ENCODE results near the gene CAPZB.

The CAPZB gene

DNA sequence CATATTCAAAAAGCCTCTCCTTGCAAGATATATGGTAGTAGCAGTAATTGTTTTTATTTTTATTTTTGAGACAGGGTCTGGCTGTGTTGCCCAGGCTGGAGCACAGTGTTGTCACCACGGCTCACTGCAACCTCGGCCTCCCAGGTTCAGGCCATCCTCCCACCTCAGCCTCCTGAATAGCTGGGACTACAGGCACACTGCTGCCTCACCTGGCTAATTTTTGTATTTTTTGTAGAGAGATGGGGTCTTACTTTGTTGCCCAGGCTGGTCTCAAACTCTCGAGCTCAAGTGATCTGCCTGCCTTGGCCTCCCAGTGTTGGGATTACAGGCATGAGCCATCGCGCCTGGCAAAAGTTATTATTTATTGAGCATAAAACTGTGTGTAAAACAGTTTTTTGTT lies 134.8 kb downstream of the CAPZB start:
- H3K9me3 Mint-ChIP-seq, result no peaks in the 10 kb centered on the region
- peaks cover 54% of the 10 kb centered on the region for H3K36me3 Mint-ChIP-seq
- no peak for ATAC-seq
- H3K27ac Mint-ChIP-seq, result peak overlapping the region; percentile 44
- H3K27me3 Mint-ChIP-seq, result no peaks in the 10 kb centered on the region
- H3K4me3 Mint-ChIP-seq, result no peak overlapping the region
- H3K4me1 Mint-ChIP-seq, result peaks cover 7% of the 10 kb centered on the region

DNA sequence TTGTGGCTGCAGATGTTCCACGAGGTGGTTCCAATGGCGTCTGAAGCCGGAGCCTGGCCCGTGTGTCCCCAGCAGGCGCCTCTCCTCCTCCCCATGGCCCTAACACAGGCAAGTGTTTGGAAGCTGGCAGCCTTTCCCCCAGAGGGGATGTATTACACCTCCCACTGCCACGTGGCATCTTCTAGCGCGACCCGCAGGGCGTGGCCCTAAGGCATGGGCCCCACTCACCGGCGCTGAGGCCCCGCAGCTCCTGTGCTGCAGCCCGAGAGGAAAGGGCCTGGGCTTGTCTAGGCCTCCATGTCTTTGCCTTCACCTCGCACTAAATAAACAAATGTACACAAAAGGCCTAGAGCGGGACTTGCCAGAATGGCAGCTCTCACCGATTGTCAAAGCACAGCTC lies 135.3 kb downstream of the CAPZB start:
- peaks cover 52% of the 10 kb centered on the region for H3K36me3 Mint-ChIP-seq
- H3K4me1 Mint-ChIP-seq, result peaks cover 7% of the 10 kb centered on the region
- H3K27me3 Mint-ChIP-seq, result no peaks in the 10 kb centered on the region
- no peak overlapping the region for H3K4me3 Mint-ChIP-seq
- no peak for ATAC-seq
- H3K27ac Mint-ChIP-seq, result peak overlapping the region; percentile 44
- H3K9me3 Mint-ChIP-seq, result no peaks in the 10 kb centered on the region

DNA sequence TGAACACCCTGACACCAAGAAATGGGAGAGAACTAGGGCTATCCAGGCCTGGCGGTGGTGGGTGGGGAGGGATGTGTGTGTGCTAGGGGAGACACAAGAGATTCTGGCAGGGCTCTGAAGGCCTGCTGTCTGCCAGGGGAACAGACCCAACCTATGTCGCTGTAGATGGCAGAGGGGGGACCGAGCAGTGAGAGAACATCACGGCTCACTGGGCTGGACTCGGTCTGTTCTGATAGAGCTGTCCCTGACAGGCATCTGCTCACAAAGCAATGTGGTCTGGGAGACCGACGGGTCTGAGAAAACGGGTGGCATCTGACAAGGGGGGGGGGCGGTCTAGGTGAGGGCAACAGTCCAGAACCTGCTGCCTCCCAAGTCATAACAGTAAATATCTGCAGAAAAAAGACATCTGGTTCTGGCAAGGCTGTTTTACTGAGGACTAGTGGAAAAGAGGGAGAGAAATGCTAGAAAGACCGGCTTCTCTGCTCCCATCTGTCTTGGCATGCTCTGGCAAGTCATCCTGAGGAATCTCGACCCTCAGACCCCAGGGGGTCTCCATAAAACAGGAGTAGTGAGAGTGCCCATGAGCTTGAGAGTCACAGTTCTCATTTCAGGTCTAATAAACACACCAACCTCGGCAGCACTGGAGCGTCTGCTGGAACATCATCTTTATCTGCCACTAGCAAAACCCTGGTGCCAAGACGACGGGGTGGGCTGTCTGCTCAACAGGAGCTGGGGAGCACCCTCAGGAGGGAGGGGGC lies 136.7 kb downstream of the CAPZB start:
- ATAC-seq, result no peak
- peaks cover 7% of the 10 kb centered on the region for H3K4me1 Mint-ChIP-seq
- no peaks in the 10 kb centered on the region for H3K27me3 Mint-ChIP-seq
- peak overlapping the region; percentile 51 for H3K27ac Mint-ChIP-seq
- peaks cover 60% of the 10 kb centered on the region for H3K36me3 Mint-ChIP-seq
- H3K9me3 Mint-ChIP-seq, result no peaks in the 10 kb centered on the region
- no peak overlapping the region for H3K4me3 Mint-ChIP-seq

DNA sequence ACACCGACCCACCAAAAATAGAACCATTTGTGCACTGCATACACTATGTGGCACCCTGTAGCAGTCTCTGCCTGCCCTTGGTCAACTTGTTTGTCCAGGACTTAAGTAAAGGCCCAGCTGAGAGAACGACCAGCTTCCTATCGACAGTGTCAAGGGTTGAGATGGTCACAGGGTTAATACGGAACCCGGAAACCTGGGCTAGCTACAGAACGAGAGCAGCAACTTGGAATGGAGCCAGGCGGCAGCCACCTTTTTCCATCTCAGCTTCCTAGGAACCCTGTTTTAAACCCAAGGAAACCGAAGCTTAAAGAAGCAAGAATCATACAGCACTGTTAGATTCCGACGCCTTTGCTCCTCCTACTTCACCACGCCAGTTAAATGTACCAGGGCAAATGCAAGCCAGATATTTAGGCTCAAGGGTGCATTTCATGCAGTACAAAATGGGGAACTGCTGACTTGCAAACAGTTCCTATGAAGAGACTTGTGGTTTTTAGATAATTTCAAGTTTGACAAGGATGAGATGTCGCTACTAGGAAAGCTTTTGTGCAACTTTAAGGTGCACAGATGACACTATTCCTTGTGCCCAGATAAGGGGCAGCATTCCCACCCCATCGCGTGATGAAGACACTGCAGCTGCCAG lies 137.7 kb downstream of the CAPZB start:
- ATAC-seq, result peak; percentile 43
- H3K4me3 Mint-ChIP-seq, result no peak overlapping the region
- H3K27ac Mint-ChIP-seq, result peak overlapping the region; percentile 51
- peaks cover 7% of the 10 kb centered on the region for H3K4me1 Mint-ChIP-seq
- H3K27me3 Mint-ChIP-seq, result no peaks in the 10 kb centered on the region
- no peaks in the 10 kb centered on the region for H3K9me3 Mint-ChIP-seq
- peaks cover 59% of the 10 kb centered on the region for H3K36me3 Mint-ChIP-seq

DNA sequence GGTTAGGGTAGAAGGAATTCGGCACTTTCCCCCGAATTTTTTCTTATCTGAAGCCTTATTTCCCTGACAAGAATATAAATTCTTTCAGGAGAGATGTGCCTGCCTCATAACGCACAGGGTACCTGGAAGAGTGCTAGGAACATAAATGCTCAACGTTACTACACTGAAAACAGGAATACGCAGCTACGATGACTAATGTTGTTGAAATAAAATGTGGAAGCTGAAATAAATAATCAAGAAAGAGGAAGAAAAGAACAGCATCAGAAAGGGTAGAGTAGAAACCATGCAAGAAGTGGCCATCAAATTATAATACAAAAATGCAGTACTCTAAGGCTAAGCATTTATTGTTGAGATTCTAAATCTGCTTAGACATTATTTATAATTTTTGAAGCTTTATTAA lies 139.3 kb downstream of the CAPZB start:
- no peak overlapping the region for H3K27ac Mint-ChIP-seq
- H3K36me3 Mint-ChIP-seq, result peaks cover 63% of the 10 kb centered on the region
- no peaks in the 10 kb centered on the region for H3K27me3 Mint-ChIP-seq
- ATAC-seq, result no peak
- H3K4me1 Mint-ChIP-seq, result peaks cover 12% of the 10 kb centered on the region
- H3K9me3 Mint-ChIP-seq, result no peaks in the 10 kb centered on the region
- no peak overlapping the region for H3K4me3 Mint-ChIP-seq

DNA sequence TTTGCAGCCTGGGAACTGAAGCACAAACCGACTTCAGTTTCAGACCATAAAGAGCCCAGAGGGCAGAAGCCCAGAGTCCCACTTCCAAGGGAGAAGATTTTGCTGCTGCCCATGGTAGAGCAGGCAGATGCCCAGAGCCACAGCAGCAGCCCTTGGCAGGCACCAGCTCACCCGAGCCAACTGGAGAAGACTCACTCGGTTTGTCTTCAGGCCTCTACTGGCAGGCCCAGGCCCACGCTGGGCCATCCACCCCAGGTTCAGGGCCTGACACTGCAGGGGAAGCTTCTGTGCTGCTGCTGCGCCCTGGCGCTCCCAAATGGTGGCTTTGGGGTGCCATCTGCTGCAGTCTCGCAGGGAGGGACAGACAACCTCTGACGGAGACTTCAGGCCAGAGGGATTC lies 139.9 kb downstream of the CAPZB start:
- no peaks in the 10 kb centered on the region for H3K9me3 Mint-ChIP-seq
- peaks cover 13% of the 10 kb centered on the region for H3K4me1 Mint-ChIP-seq
- no peak for ATAC-seq
- no peaks in the 10 kb centered on the region for H3K27me3 Mint-ChIP-seq
- peaks cover 68% of the 10 kb centered on the region for H3K36me3 Mint-ChIP-seq
- peak overlapping the region; percentile 42 for H3K27ac Mint-ChIP-seq
- no peak overlapping the region for H3K4me3 Mint-ChIP-seq

DNA sequence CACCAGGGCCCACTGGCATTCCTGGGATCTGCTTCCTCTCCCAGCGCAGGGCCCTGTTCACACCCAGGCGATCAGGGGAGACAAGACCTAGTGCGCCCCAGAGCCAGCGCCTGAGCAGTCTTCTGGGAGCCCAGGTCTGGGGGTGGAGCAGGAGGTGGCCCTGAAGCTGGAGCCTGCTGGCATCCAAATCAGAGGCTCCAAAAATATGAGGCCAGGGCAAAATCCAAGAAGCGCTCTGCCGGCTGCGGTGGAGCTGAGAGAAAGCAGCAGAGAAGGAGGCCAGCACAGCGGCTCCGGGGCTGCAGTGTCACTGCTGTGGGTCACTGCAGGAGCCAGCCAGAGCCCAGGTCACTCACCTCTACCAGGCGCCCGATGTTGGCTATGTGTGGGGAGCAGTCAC lies 140.5 kb downstream of the CAPZB start:
- H3K27ac Mint-ChIP-seq, result peak overlapping the region; percentile 42
- peaks cover 13% of the 10 kb centered on the region for H3K4me1 Mint-ChIP-seq
- H3K4me3 Mint-ChIP-seq, result no peak overlapping the region
- H3K36me3 Mint-ChIP-seq, result peaks cover 65% of the 10 kb centered on the region
- no peak for ATAC-seq
- no peaks in the 10 kb centered on the region for H3K27me3 Mint-ChIP-seq
- no peaks in the 10 kb centered on the region for H3K9me3 Mint-ChIP-seq

DNA sequence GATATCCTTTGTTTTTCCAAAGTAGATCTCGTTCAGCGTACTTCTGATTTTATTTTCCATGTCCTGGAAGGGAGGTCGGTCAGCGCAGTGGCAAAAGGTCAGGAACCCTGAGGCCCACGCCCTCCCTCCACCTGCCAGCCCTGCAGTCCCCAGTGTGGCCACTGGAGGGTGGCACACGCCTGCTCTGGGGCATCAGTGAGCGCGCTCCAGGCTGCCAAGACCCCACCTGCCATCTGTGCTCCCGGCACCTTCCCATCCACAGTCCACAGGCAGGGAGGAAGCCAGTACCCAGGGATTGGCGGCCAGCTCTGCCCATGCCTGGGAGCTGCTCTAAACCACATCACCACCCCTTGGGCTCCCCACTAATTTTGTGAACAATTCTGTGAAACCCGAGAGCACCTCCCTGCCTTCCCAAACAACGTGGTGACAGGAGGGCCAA lies 140.9 kb downstream of the CAPZB start:
- H3K9me3 Mint-ChIP-seq, result no peaks in the 10 kb centered on the region
- no peaks in the 10 kb centered on the region for H3K27me3 Mint-ChIP-seq
- peak overlapping the region; percentile 42 for H3K27ac Mint-ChIP-seq
- peaks cover 62% of the 10 kb centered on the region for H3K36me3 Mint-ChIP-seq
- H3K4me3 Mint-ChIP-seq, result no peak overlapping the region
- H3K4me1 Mint-ChIP-seq, result peaks cover 13% of the 10 kb centered on the region
- peak; percentile 62 for ATAC-seq

DNA sequence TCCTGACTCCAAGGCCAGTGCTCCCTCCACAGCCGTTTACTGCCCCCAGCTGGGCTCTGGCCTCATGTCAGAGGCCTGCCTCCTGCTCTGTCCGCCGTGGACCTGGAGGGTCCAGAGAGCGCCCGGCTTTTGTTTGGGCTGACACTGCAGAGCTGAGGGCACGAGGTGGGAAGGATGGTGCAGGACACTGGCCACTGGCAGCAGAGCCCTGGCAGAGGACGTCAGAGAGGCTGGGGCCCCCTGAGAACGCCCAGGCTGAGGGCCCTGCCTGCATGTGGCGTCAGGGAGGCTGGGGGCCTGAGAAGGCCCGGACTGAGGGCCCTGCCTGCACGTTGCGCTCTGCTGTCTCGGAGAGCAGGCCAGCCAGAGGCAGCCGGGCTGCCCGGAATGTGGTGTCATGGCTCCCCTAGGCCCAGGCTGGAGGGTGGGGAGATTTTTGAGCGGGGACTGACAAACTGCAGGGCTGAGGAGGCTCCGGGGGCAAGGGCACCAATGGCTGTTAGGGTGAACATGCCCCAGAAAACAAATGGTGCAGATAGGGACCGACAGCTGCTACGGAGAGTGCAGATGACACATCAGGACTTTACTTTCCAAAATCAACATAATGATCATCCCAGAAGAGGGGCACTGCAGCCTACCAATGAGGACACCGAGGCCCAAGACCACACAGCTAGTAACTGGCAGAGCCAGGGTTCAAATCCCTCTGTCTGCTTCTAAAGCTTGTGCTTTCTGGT lies 141.6 kb downstream of the CAPZB start:
- H3K4me3 Mint-ChIP-seq, result no peak overlapping the region
- H3K27me3 Mint-ChIP-seq, result no peaks in the 10 kb centered on the region
- H3K36me3 Mint-ChIP-seq, result peaks cover 65% of the 10 kb centered on the region
- no peak overlapping the region for H3K27ac Mint-ChIP-seq
- ATAC-seq, result no peak
- no peaks in the 10 kb centered on the region for H3K9me3 Mint-ChIP-seq
- H3K4me1 Mint-ChIP-seq, result peaks cover 13% of the 10 kb centered on the region

DNA sequence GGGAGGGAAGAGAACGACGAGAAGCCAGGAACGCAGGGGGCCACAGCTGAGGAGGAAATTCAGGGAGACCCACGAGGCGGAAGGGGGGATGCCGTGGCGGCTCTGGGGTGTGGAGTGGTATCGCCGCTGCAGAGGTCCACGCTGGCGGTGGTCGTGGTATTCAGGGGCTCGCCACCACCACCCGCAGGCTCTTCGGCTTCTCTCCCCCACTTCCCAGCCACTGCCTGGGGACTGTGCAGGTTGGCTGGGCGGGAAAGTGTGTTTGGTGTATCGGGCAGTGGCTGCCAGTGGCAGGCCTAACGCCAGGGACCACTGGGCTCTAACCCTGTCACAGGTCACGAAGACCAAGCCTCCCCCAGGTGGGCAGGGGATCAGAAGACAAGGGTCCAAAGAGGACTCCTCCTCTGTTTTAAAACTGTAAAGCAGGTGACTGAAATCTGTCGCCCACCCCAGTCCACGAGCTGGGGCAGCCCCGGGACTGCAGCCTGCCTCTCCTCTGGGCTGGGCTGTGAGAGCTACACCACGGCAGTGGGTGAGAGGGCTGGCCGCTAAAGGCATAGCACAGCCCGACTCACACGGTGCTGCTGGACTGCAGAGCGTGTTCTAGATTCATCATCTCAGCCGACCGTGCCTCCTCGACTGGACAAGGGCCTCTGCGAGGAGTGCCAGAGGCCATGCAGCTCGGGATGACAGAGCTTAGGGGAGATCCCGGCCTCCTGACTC lies 142.3 kb downstream of the CAPZB start:
- H3K27me3 Mint-ChIP-seq, result no peaks in the 10 kb centered on the region
- peaks cover 6% of the 10 kb centered on the region for H3K4me1 Mint-ChIP-seq
- H3K4me3 Mint-ChIP-seq, result no peak overlapping the region
- no peak overlapping the region for H3K27ac Mint-ChIP-seq
- no peaks in the 10 kb centered on the region for H3K9me3 Mint-ChIP-seq
- no peak for ATAC-seq
- peaks cover 72% of the 10 kb centered on the region for H3K36me3 Mint-ChIP-seq

DNA sequence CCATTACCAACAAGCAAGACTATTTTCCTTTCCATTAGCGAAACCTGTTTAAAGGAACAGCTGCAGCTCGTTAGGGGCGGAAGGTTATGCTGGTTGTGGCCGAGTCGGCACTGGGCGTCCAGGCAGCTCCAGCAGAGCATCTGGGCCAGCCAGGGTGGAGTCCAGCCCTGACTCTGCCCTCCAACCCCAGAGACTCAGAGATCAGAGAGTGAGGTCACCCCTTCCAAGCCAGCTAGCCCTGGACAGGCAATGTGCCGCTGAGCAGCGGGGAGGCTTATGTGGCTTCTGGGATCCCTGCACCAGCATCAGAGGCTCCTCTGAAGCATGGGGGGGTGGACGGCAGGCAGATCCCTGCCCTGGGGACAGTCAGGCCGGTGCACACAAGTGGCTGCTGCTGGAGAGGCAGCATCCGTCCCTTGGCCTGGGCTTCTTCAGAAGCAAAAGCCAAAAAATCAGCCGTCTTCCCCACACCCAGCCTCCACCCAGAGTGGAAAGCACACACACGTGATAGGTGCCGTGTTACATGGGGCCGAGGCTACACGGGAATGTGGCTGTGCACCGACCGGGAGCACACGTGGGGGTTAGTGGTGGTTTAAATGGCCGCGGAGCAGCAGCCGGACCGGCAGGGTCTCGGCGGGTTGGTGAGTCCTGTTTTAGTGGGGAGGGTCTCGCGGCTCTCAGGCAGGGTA lies 143.1 kb downstream of the CAPZB start:
- Mint-ChIP-seq H3K36me3 (peaks cover 81% of the 10 kb centered on the region), H3K4me1 (peaks cover 12% of the 10 kb centered on the region), H3K4me3 (no peak overlapping the region), H3K9me3 (no peaks in the 10 kb centered on the region), H3K27ac (no peak overlapping the region), H3K27me3 (no peaks in the 10 kb centered on the region)
- no peak for ATAC-seq

DNA sequence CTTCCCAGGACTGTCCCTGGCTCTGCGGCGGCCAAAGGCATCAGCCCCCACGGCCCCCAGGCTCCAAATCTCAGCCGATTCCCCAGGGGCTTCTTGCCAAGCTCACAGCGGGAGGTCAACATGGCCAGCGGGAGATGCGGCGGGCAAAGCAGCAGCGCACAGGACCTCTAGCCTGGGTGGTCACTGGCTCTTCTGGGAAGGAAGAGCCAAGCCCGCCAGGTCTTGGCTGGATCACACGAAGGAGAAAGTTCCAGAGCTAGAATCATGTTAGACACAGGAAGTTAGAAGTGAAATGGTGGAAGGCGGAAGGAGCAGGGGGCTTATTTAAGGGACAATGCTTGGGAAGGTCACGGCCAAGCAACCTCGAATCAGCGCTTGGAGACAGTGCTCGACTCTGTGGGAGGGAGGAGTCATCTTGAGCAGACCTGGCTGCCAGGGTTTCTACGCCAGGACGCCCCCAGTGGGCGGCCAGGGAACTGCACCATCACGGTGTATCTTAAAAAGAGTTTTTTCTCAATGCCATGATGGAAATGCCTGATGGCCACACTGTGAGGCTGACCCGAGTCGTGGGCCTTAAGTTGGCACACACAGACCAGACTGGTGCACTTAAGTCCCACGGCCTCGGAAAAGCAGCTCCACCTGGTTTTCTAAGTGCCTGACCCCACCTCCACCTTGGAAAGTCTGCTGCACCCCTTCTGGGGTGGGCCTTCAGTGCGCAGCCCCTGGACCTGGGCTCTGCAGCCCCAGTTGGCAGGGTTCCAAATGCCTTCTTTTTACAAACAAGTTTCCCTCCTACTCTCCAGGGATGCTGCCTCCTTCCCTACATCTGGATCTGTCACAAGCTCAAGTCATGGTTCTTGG lies 143.9 kb downstream of the CAPZB start:
- Mint-ChIP-seq H3K4me1 (peaks cover 20% of the 10 kb centered on the region), H3K4me3 (no peak overlapping the region), H3K27ac (peak overlapping the region; percentile 75), H3K36me3 (peaks cover 81% of the 10 kb centered on the region), H3K9me3 (no peaks in the 10 kb centered on the region), H3K27me3 (no peaks in the 10 kb centered on the region)
- peak; percentile 60 for ATAC-seq

DNA sequence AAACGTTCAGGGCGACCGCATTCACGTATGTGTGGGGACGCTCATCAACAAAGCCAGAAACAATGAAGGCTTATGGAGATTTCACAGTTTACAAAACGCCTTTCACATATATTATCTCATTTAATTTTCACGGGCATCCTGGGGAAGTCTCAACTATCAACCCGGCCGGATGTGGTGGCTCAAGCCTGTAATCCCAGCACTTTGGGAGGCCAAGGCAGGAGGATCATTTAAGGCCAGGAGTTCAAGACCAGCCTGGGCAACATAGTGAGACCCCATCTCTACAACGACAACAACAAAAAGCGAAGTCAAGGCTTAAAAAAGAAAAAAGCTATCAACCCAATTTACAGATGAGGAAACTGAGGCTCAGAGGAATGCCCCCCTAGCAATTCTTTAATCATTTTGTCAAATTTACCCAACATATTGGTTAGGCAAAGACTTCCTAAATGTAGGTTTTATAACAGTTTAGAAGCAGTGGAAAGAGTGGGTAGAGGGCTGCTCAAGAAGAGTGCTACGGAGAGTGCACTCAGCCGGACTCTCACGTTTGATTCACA lies 144.9 kb downstream of the CAPZB start:
- H3K4me3 Mint-ChIP-seq, result no peak overlapping the region
- H3K4me1 Mint-ChIP-seq, result peaks cover 26% of the 10 kb centered on the region
- H3K9me3 Mint-ChIP-seq, result no peaks in the 10 kb centered on the region
- ATAC-seq, result no peak
- no peak overlapping the region for H3K27ac Mint-ChIP-seq
- H3K27me3 Mint-ChIP-seq, result no peaks in the 10 kb centered on the region
- H3K36me3 Mint-ChIP-seq, result peaks cover 72% of the 10 kb centered on the region
